Measurements from ENCODE around the gene PPP1R12C. TPM values are rescaled to one million over a fixed set of nuclear protein-coding genes. Genes with fewer than 3 reads are reported as not detected.

Gene PPP1R12C
- total RNA-seq, 6 experiments from 2014 or later: 82.7 to 96.0 (median 91.9) TPM

DNA sequence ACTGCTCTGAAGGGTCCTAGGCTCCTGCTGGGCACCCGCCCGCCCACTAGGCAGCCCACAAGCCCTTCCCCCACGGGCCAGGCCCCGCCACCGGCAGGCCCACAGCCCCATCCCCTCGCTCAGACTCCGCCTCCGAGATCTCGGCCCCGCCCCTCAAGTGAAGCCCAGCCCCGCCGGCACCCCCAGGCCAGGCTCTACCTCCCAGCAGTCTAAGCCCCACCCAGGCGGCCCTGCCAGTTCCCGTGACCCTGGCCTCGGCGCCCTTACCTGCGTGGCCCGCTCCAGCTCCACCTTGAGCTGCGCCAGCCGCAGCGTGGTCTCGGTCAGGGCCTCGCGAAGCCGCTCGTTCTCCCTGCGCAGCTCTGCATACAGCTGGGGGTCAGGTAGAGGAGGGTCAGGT lies 25.5 kb downstream of the PPP1R12C start:
- Mint-ChIP-seq H3K4me3 (no peak overlapping the region), H3K27ac (no peak overlapping the region), H3K27me3 (ENCODE audit: insufficient read depth) (peaks cover 8% of the 10 kb centered on the region; the same call in 1 of the 2 replicates), H3K4me1 (ENCODE audit: low read depth) (peaks cover 18% of the 10 kb centered on the region), H3K9me3 (no peaks in the 10 kb centered on the region), H3K36me3 (ENCODE audit: low read depth) (0 out of 2 replicates have a peak, but pooled peaks cover 10% of the 10 kb centered on the region)
- TF ChIP-seq, protein P1, sequence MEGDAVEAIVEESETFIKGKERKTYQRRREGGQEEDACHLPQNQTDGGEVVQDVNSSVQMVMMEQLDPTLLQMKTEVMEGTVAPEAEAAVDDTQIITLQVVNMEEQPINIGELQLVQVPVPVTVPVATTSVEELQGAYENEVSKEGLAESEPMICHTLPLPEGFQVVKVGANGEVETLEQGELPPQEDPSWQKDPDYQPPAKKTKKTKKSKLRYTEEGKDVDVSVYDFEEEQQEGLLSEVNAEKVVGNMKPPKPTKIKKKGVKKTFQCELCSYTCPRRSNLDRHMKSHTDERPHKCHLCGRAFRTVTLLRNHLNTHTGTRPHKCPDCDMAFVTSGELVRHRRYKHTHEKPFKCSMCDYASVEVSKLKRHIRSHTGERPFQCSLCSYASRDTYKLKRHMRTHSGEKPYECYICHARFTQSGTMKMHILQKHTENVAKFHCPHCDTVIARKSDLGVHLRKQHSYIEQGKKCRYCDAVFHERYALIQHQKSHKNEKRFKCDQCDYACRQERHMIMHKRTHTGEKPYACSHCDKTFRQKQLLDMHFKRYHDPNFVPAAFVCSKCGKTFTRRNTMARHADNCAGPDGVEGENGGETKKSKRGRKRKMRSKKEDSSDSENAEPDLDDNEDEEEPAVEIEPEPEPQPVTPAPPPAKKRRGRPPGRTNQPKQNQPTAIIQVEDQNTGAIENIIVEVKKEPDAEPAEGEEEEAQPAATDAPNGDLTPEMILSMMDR (IDR thresholded peaks at IDR 0.05): no peak
- no peak for DNase-seq

GRCh38 chr19:55091126-55091910 lies 26.1 kb downstream of the PPP1R12C start:
- H3K36me3 Mint-ChIP-seq (ENCODE audit: low read depth): 0 out of 2 replicates have a peak, but pooled peaks cover 10% of the 10 kb centered on the region
- H3K4me1 Mint-ChIP-seq (ENCODE audit: low read depth): peaks cover 18% of the 10 kb centered on the region
- TF ChIP-seq, protein P1 (IDR thresholded peaks at IDR 0.05): no peak
- H3K27ac Mint-ChIP-seq: no peak overlapping the region
- DNase-seq: no peak
- H3K9me3 Mint-ChIP-seq: no peaks in the 10 kb centered on the region
- peaks cover 11% of the 10 kb centered on the region for H3K27me3 Mint-ChIP-seq (ENCODE audit: insufficient read depth)
- H3K4me3 Mint-ChIP-seq: no peak overlapping the region

DNA sequence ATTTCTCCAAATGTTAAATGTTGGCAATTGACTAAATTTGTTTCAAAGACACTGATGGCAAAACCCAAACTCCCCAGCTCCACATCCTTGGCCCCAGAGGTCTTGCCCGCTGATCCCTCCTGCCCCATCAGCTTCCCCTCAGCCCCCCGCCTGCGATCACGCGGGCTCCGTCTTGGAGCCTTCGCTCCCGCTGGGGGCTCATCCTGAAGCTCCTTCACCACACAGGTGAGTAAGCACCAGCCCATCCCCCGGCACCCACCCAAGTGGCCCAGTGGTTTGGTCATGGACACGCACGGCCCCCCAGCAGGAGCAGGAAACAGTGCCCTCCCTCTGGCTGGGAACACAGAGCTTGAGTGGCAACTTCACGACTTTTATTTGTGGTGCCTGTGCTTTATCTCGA lies 26.9 kb downstream of the PPP1R12C start:
- Mint-ChIP-seq H3K27ac (no peak overlapping the region; the same call in 1 of the 2 replicates), H3K9me3 (no peaks in the 10 kb centered on the region), H3K4me3 (no peak overlapping the region), H3K4me1 (ENCODE audit: low read depth) (peaks cover 18% of the 10 kb centered on the region), H3K27me3 (ENCODE audit: insufficient read depth) (peaks cover 14% of the 10 kb centered on the region), H3K36me3 (ENCODE audit: low read depth) (0 out of 2 replicates have a peak, but pooled peaks cover 10% of the 10 kb centered on the region)
- DNase-seq: no peak
- TF ChIP-seq, protein P1 (IDR thresholded peaks at IDR 0.05): no peak

- TF ChIP-seq, protein P1 (IDR thresholded peaks at IDR 0.05): no peak
- H3K27ac Mint-ChIP-seq: no peak overlapping the region
- H3K36me3 Mint-ChIP-seq (ENCODE audit: low read depth): 0 out of 2 replicates have a peak, but pooled peaks cover 10% of the 10 kb centered on the region
- no peaks in the 10 kb centered on the region for H3K9me3 Mint-ChIP-seq
- DNase-seq: no peak
- H3K27me3 Mint-ChIP-seq (ENCODE audit: insufficient read depth): peaks cover 19% of the 10 kb centered on the region
- peaks cover 18% of the 10 kb centered on the region for H3K4me1 Mint-ChIP-seq (ENCODE audit: low read depth)
- H3K4me3 Mint-ChIP-seq: no peak overlapping the region
Observed at GRCh38 chr19:55089342-55089944, 28.0 kb downstream of the PPP1R12C start.

GRCh38 chr19:55088543-55089341 lies 28.7 kb downstream of the PPP1R12C start:
- Mint-ChIP-seq H3K4me1 (ENCODE audit: low read depth) (peaks cover 18% of the 10 kb centered on the region), H3K27ac (peak overlapping the region; percentile 73), H3K27me3 (ENCODE audit: insufficient read depth) (peaks cover 25% of the 10 kb centered on the region), H3K36me3 (ENCODE audit: low read depth) (0 out of 2 replicates have a peak, but pooled peaks cover 10% of the 10 kb centered on the region), H3K9me3 (no peaks in the 10 kb centered on the region), H3K4me3 (peak overlapping the region; percentile 89)
- peak; percentile 55 for DNase-seq
- TF ChIP-seq, protein P1 (IDR thresholded peaks at IDR 0.05): peak; percentile 96
